Fibroblast of lung (primary cell): Measurements from ENCODE around the gene GBA2.

Source experiments
- EZH2 ChIP-seq: IDR thresholded peaks from 2 replicates; pipeline ENCODE4 v1.5.1; 2012; ENCODE audit warnings: low read length, control low read depth, mild to moderate bottlenecking; ENCODE audit errors: missing control alignments
- TF ChIP-seq, protein P1 (sequence below), 2 donors: IDR thresholded peaks in 1 of 2; conservative IDR thresholded peaks in 1 of 2; 1 replicate in 1 of 2; 2 replicates in 1 of 2; pipeline ENCODE4 v1.5.1; 2011 to 2012; ENCODE audit warnings: low read length in 2 of 2, control low read depth in 1 of 2, inconsistent platforms in 1 of 2, low read depth in 1 of 2, mild to moderate bottlenecking in 1 of 2

DNA sequence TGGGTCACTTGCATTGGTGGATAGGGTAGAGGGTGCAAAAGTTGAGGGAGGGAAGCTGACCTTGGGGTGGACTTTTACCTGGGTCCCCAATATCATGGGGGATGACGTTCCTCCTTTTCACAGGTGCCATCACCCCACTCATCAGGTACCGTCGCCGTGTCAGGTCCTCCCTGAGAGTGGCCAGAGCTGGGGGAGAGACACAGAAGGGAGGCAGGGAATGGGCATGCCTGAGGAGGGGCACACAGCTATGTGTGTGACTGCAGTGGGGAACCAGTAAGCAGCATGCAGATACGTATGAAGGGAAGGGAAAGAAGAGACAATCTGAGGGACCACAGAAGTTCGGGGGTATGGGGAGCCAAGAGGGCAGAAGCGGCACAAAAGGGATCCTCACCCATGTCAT lies 10.1 kb downstream of the GBA2 start:
- TF ChIP-seq, protein P1, sequence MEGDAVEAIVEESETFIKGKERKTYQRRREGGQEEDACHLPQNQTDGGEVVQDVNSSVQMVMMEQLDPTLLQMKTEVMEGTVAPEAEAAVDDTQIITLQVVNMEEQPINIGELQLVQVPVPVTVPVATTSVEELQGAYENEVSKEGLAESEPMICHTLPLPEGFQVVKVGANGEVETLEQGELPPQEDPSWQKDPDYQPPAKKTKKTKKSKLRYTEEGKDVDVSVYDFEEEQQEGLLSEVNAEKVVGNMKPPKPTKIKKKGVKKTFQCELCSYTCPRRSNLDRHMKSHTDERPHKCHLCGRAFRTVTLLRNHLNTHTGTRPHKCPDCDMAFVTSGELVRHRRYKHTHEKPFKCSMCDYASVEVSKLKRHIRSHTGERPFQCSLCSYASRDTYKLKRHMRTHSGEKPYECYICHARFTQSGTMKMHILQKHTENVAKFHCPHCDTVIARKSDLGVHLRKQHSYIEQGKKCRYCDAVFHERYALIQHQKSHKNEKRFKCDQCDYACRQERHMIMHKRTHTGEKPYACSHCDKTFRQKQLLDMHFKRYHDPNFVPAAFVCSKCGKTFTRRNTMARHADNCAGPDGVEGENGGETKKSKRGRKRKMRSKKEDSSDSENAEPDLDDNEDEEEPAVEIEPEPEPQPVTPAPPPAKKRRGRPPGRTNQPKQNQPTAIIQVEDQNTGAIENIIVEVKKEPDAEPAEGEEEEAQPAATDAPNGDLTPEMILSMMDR (conservative IDR thresholded peaks at IDR 0.05 in 1 of 2, IDR thresholded peaks at IDR 0.05 in 1 of 2; ENCODE audit: low read depth in 1 of 2, low read length in 2 of 2): no peak
- TF ChIP-seq EZH2: no peak
